BJ (cell line): Measurements from ENCODE around the gene CCDC97. TPM values are rescaled to one million over a fixed set of nuclear protein-coding genes. Genes with fewer than 3 reads are reported as not detected.

Source experiments
- CTCF ChIA-PET: fragments of 350-600 bp; formaldehyde crosslinking; extraction: SDS; loops from one replicate; lab custom pipeline; 2021; ENCODE audit warnings: antibody characterized with exemption, inconsistent platforms; lab: Yijun Ruan, JAX
- POLR2A ChIA-PET: fragments of 300-600 bp; sonication (Branson Sonifier 250); formaldehyde crosslinking; extraction: SDS; loops from one replicate; lab custom pipeline; 2021; ENCODE audit warnings: antibody characterized with exemption; lab: Charles Lee
- DNase-seq: peaks from one replicate; pipeline ENCODE4 v3.0.0-alpha.2; 2011; ENCODE audit warnings: low read depth
- H3K27me3 ChIP-seq: 2 replicates; pipeline ENCODE4 v1.6.0; 2011; ENCODE audit warnings: low read length; ENCODE audit not compliant: control insufficient read depth, insufficient read depth
- H3K36me3 ChIP-seq: 2 replicates; pipeline ENCODE4 v1.5.1; 2011; ENCODE audit warnings: low read length; ENCODE audit not compliant: control insufficient read depth, insufficient read depth
- H3K4me3 ChIP-seq: 2 replicates; pipeline ENCODE4 v1.5.1; 2011; ENCODE audit warnings: low read depth, mild to moderate bottlenecking, control low read depth, low read length
- CTCF ChIP-seq: IDR thresholded peaks from 2 replicates; pipeline ENCODE4 v1.5.1; 2011; ENCODE audit warnings: low read depth, mild to moderate bottlenecking, control low read depth, inconsistent platforms, low read length, moderate library complexity; ENCODE audit not compliant: insufficient read depth
- polyA plus RNA-seq: library from polyadenylated mRNA; depleted of rRNA; stranded (reverse); fragments of >200 nt; gene quantifications from 2 replicates; pipeline ENCODE4 v1.2.3, GENCODE V29; 2011

CCDC97 gene
- polyA plus RNA-seq, 1 experiment = 10.3 TPM

- Histone ChIP-seq H3K36me3 (peaks cover 9% of the 10 kb centered on the region), H3K4me3 (peak overlapping the region; percentile 91), H3K27me3 (no peaks in the 10 kb centered on the region)
- no peak for TF ChIP-seq CTCF
- ChIA-PET CTCF (interaction anchor here (0.9 to 9.2 kb wide), 6 partner anchors 41 to 601 kb away, joined by 3 to 125 read pairs (median 8); partner anchors contain the start of genes AXL and CCDC97), POLR2A (interaction anchor here (1.4 kb wide), 1 partner anchor 46 kb away, joined by 9 read pairs; the partner anchor contains the start of gene AXL)
- no peak for DNase-seq
Measured at GRCh38 chr19:41264581-41265394, 45.2 kb upstream of the CCDC97 start.

- TF ChIP-seq CTCF = no peak
Measured at GRCh38 chr19:41265395-41266153, 44.4 kb upstream of the CCDC97 start.

GRCh38 chr19:41269055-41269454, 40.9 kb upstream of the CCDC97 start:
- TF ChIP-seq CTCF = no peak
- Histone ChIP-seq H3K4me3 (no peak overlapping the region), H3K27me3 (no peaks in the 10 kb centered on the region), H3K36me3 (peaks cover 38% of the 10 kb centered on the region)
- ChIA-PET CTCF (interaction anchor here (1.0 to 1.1 kb wide), 2 partner anchors 39 to 53 kb away, joined by 3 to 4 read pairs; no protein-coding TSS in a partner anchor), POLR2A (no interaction called here)
- DNase-seq = no peak

More at GRCh38 chr19:41265395-41266153, 44.4 kb upstream of the CCDC97 start:
- H3K4me3 ChIP-seq = peak overlapping the region; percentile 91
- no peaks in the 10 kb centered on the region for H3K27me3 ChIP-seq
- ChIA-PET POLR2A (no interaction called here), CTCF (interaction anchor here (0.7 to 9.2 kb wide), 7 partner anchors 12 to 602 kb away, joined by 3 to 125 read pairs (median 3); partner anchors contain the start of genes CCDC97 and TGFB1)
- no peak for DNase-seq
- peaks cover 8% of the 10 kb centered on the region for H3K36me3 ChIP-seq

- H3K4me3 ChIP-seq = no peak overlapping the region
- ChIA-PET CTCF (interaction anchor here (1.0 to 1.1 kb wide), 2 partner anchors 39 to 52 kb away, joined by 3 to 4 read pairs; no protein-coding TSS in a partner anchor), POLR2A (no interaction called here)
- TF ChIP-seq CTCF = no peak
- no peaks in the 10 kb centered on the region for H3K27me3 ChIP-seq
- DNase-seq = no peak
- peaks cover 42% of the 10 kb centered on the region for H3K36me3 ChIP-seq
Measured at GRCh38 chr19:41269571-41269970, 40.4 kb upstream of the CCDC97 start.
